Vagina (tissue), 2 donors: ENCODE measurements around the gene CCDC122.

Experiments used
- CTCF ChIP-seq, 3 experiments: fragments of 450-650 bp in 2 of 3; fragments of 200-600 bp in 1 of 3; sonication (generic) in 1 of 3; IDR thresholded peaks; one replicate each; pipeline ENCODE4 v1.5.1; 2017 to 2019; ENCODE audit warnings: antibody characterized with exemption in 3 of 3, mild to moderate bottlenecking in 2 of 3, moderate library complexity in 2 of 3
- POLR2A ChIP-seq, 2 donors: fragments of 450-650 bp; IDR thresholded peaks; one replicate each; pipeline ENCODE4 v1.6.1; 2017; ENCODE audit warnings: antibody characterized with exemption in 2 of 2, mild to moderate bottlenecking in 2 of 2, moderate library complexity in 2 of 2
- POLR2AphosphoS5 ChIP-seq, 2 donors: sonication (generic); formaldehyde crosslinking; IDR thresholded peaks; one replicate each; pipeline ENCODE4 v1.9.0; 2017; ENCODE audit warnings: antibody characterized with exemption in 2 of 2, mild to moderate bottlenecking in 2 of 2, low read depth in 1 of 2; ENCODE audit not compliant: insufficient read depth in 1 of 2

GRCh38 chr13:43800828-43801227, 78.7 kb downstream of the CCDC122 start:
- TF ChIP-seq POLR2A (IDR thresholded peaks at IDR 0.05) (no peak), POLR2AphosphoS5 (IDR thresholded peaks at IDR 0.05; ENCODE audit: insufficient read depth in 1 of 2, low read depth in 1 of 2) (no peak), CTCF (IDR thresholded peaks at IDR 0.05) (no peak)
